ENCODE measurements around the gene CUL3.

- TF ChIP-seq CTCF (IDR thresholded peaks at IDR 0.05) (no peak), POLR2AphosphoS5 (IDR thresholded peaks at IDR 0.05) (no peak), POLR2A (IDR thresholded peaks at IDR 0.05) (no peak), EP300 (IDR thresholded peaks at IDR 0.05) (no peak)
Observed at GRCh38 chr2:224557610-224558009, 27.6 kb downstream of the CUL3 start.
